HepG2 (cell line): ENCODE data around the gene HIRA. TPM values are rescaled to one million over a fixed set of nuclear protein-coding genes. Genes with fewer than 3 reads are reported as not detected.

Experiments
- ATAC-seq: fragments of 200-7000 bp; cut with Tn5 transposase; 3 replicates; pipeline ENCODE4 v1.9.1; 2020; ENCODE audit warnings: mild to moderate bottlenecking, moderate library complexity
- BruUV-seq: library from RNA; stranded (reverse); fragments of 400-500 nt; replicated peaks from 2 replicates; lab custom pipeline; 2021; lab: Mats Ljungman, UMichigan
- CTCF ChIA-PET: fragments of 300-600 bp; formaldehyde crosslinking; extraction: SDS; loops from one replicate; lab custom pipeline; 2021; ENCODE audit warnings: low total read pairs, inconsistent platforms, low intra/inter-chr PET ratio; lab: Yijun Ruan, JAX
- POLR2A ChIA-PET: fragments of 350-600 bp; sonication (Branson Sonifier 250); formaldehyde crosslinking; loops from one replicate; lab custom pipeline; 2020; ENCODE audit warnings: antibody characterized with exemption, inconsistent platforms; lab: Yijun Ruan, JAX
- DNase-seq: peaks from one replicate; pipeline ENCODE4 v3.0.0-alpha.2; 2015; ENCODE audit warnings: low spot score
- FAIRE-seq: peaks from 3 replicates; lab custom pipeline; 2011; peaks lifted over from hg19 to GRCh38; lab: Jason Lieb, UNC
- H2AFZ ChIP-seq: one replicate; pipeline ENCODE4 v1.6.1; 2011; ENCODE audit warnings: low read length, inconsistent platforms
- H3K27ac ChIP-seq: fragments of 300-600 bp; 3 replicates; pipeline ENCODE4 v1.8.0; 2011; ENCODE audit warnings: mixed run types, mild to moderate bottlenecking, mixed read lengths, low read length, inconsistent platforms; ENCODE audit not compliant: insufficient read depth; ENCODE audit errors: extremely low read length
- H3K27me3 ChIP-seq, 2 experiments: fragments of 200-600 bp in 1 of 2; 2 replicates in 1 of 2; 3 replicates in 1 of 2; pipeline versions ENCODE4 v1.6.0 to v1.8.0; 2011; ENCODE audit warnings: low read length in 2 of 2, mild to moderate bottlenecking in 2 of 2, moderate library complexity in 2 of 2, inconsistent platforms in 1 of 2; ENCODE audit not compliant: insufficient read depth in 2 of 2, control insufficient read depth in 1 of 2
- H3K36me3 ChIP-seq, 2 experiments: fragments of 200-600 bp in 1 of 2; replicated peaks in 1 of 2; 2 replicates in 1 of 2; 3 replicates in 1 of 2; pipeline versions ENCODE4 v1.5.1 to v1.8.0; 2011; ENCODE audit warnings: low read length in 2 of 2, inconsistent platforms in 1 of 2; ENCODE audit not compliant: insufficient read depth in 2 of 2, control insufficient read depth in 1 of 2
- H3K4me1 ChIP-seq: 2 replicates; pipeline ENCODE4 v1.5.1; 2012; ENCODE audit warnings: low read length, inconsistent platforms; ENCODE audit not compliant: insufficient read depth
- H3K4me2 ChIP-seq: 2 replicates; pipeline ENCODE4 v1.6.0; 2011; ENCODE audit warnings: low read depth, low read length, inconsistent platforms
- H3K4me3 ChIP-seq, 3 experiments: fragments of 200-600 bp in 1 of 3; sonication (generic), shearing (Covaris generic) in 1 of 3; replicated peaks in 1 of 3; 2 replicates each; pipeline ENCODE4 v1.5.1; 2011 to 2016; ENCODE audit warnings: low read length in 3 of 3, inconsistent platforms in 2 of 3, low read depth in 2 of 3, mild to moderate bottlenecking in 2 of 3, control low read depth in 1 of 3, mixed read lengths in 1 of 3; ENCODE audit not compliant: insufficient read depth in 1 of 3
- H3K79me2 ChIP-seq: one replicate; pipeline ENCODE4 v1.6.1; 2011; ENCODE audit warnings: low read length, inconsistent platforms; ENCODE audit not compliant: insufficient read depth
- H3K9ac ChIP-seq: 2 replicates; pipeline ENCODE4 v1.6.0; 2011; ENCODE audit warnings: mild to moderate bottlenecking, low read depth, low read length, inconsistent platforms; ENCODE audit not compliant: insufficient read depth
- H3K9me3 ChIP-seq: 2 replicates; pipeline ENCODE4 v1.5.1; 2012; ENCODE audit warnings: mild to moderate bottlenecking, low read length
- H4K20me1 ChIP-seq: 2 replicates; pipeline ENCODE4 v1.6.0; 2011; ENCODE audit warnings: inconsistent platforms, mild to moderate bottlenecking, low read length, moderate library complexity; ENCODE audit not compliant: insufficient read depth
- CBX2 ChIP-seq, 2 experiments: fragments of 200-600 bp in 1 of 2; sonication (generic); formaldehyde crosslinking in 1 of 2; IDR thresholded peaks; 2 replicates each; pipeline versions ENCODE4 v1.7.0 to v1.8.1; 2018 to 2022; ENCODE audit warnings: low read depth in 2 of 2, low read length in 1 of 2, mild to moderate bottlenecking in 1 of 2, missing genetic modification reagents in 1 of 2
- FOSL1 ChIP-seq: sonication (generic); formaldehyde crosslinking; IDR thresholded peaks from 2 replicates; pipeline ENCODE4 v1.9.0; 2021; ENCODE audit warnings: missing genetic modification reagents, borderline replicate concordance
- GZF1 ChIP-seq: sonication (generic); formaldehyde crosslinking; IDR thresholded peaks from 2 replicates; pipeline ENCODE4 v1.5.1; 2020; ENCODE audit warnings: mild to moderate bottlenecking, missing genetic modification reagents
- IRX3 ChIP-seq: sonication (generic); formaldehyde crosslinking; IDR thresholded peaks from 2 replicates; pipeline ENCODE4 v1.8.1; 2023; ENCODE audit warnings: mild to moderate bottlenecking, low read depth, missing genetic modification reagents, borderline replicate concordance
- MTF2 ChIP-seq: sonication (generic); formaldehyde crosslinking; IDR thresholded peaks from 2 replicates; pipeline ENCODE4 v1.5.0; 2020; ENCODE audit warnings: missing genetic modification reagents, borderline replicate concordance
- NCOA1 ChIP-seq: sonication (generic); formaldehyde crosslinking; IDR thresholded peaks from 2 replicates; pipeline ENCODE4 v1.9.0; 2021; ENCODE audit warnings: missing genetic modification reagents
- PCBP2 ChIP-seq: fragments of 200-400 bp; formaldehyde crosslinking; optimal IDR thresholded peaks from 2 replicates; pipeline ENCODE3; 2018; ENCODE audit warnings: low read length, low read depth; ENCODE audit not compliant: poor library complexity, severe bottlenecking
- RBM22 ChIP-seq: fragments of 200-400 bp; formaldehyde crosslinking; optimal IDR thresholded peaks from 2 replicates; pipeline ENCODE3; 2017; ENCODE audit warnings: mild to moderate bottlenecking, low read length, moderate library complexity
- SNRNP70 ChIP-seq: fragments of 200-400 bp; formaldehyde crosslinking; IDR thresholded peaks from 2 replicates; pipeline ENCODE4 v1.6.1; 2017; ENCODE audit warnings: mild to moderate bottlenecking, low read depth, low read length, moderate library complexity
- SP2 ChIP-seq: sonication (generic); formaldehyde crosslinking; IDR thresholded peaks from 2 replicates; pipeline ENCODE4 v1.5.1; 2020; ENCODE audit warnings: mild to moderate bottlenecking, missing genetic modification reagents
- TARDBP ChIP-seq: sonication (generic); formaldehyde crosslinking; IDR thresholded peaks from 2 replicates; pipeline ENCODE4 v1.8.0; 2022; ENCODE audit warnings: mild to moderate bottlenecking, missing genetic modification reagents
- U2AF1 ChIP-seq: fragments of 200-400 bp; formaldehyde crosslinking; optimal IDR thresholded peaks from 2 replicates; pipeline ENCODE3; 2017; ENCODE audit warnings: mild to moderate bottlenecking, low read depth, low read length
- ZMYM4 ChIP-seq: sonication (generic); formaldehyde crosslinking; IDR thresholded peaks from 2 replicates; pipeline ENCODE4 v1.8.1; 2023; ENCODE audit warnings: mild to moderate bottlenecking, missing genetic modification reagents
- ZNF207 ChIP-seq: fragments of 450-650 bp; IDR thresholded peaks from 2 replicates; pipeline ENCODE4 v1.6.1; 2016; ENCODE audit warnings: antibody characterized with exemption, borderline replicate concordance
- ZNF510 ChIP-seq: sonication (generic); formaldehyde crosslinking; IDR thresholded peaks from 2 replicates; pipeline ENCODE4 v1.4.0; 2020; ENCODE audit warnings: low read depth, mild to moderate bottlenecking, missing genetic modification reagents
- ZNF670 ChIP-seq: sonication (generic); formaldehyde crosslinking; IDR thresholded peaks from 2 replicates; pipeline ENCODE4 v1.8.0; 2022; ENCODE audit warnings: mild to moderate bottlenecking, missing genetic modification reagents, borderline replicate concordance
- ZNF7 ChIP-seq: IDR thresholded peaks from 2 replicates; pipeline ENCODE4 v1.6.1; 2016; ENCODE audit warnings: missing biosample characterization, missing genetic modification reagents
- ZNF737 ChIP-seq: sonication (generic); formaldehyde crosslinking; IDR thresholded peaks from 2 replicates; pipeline ENCODE4 v1.5.0; 2020; ENCODE audit warnings: missing genetic modification reagents, mild to moderate bottlenecking, borderline replicate concordance
- WGBS: methylation state at CpG from one replicate; pipeline ENCODE4 v1.1.6; 2017; ENCODE audit warnings: low lambda C conversion rate; 5-methylcytosine and 5-hydroxymethylcytosine counted together
- in situ Hi-C: cut with HindIII; loops from 2 replicates; pipeline ENCODE4 v1.10.0; 2017; ENCODE audit warnings: low pct_unique_long_range_greater_than_20kb; ENCODE audit not compliant: extremely low pct_ligation_motif_present
- intact Hi-C: fragments of 100-400 bp; cut with micrococcal nuclease; formaldehyde crosslinking; loops from one replicate; pipeline ENCODE4 v1.10.0; 2022; ENCODE audit not compliant: unreplicated experiment
- polyA plus RNA-seq, 8 experiments: library from polyadenylated mRNA; depleted of rRNA in 3 of 8; stranded (reverse) in 7 of 8; unstranded in 1 of 8; fragments of >200 nt; fragmentation: Illumina TruSeq in 4 of 8; extraction: Trizol in 4 of 8; gene quantifications; 2 replicates each; pipeline versions ENCODE4 v1.2.1 to v1.2.3, GENCODE V29; 2011 to 2016; ENCODE audit warnings: low read depth in 4 of 8, missing spikeins in 1 of 8, mixed read lengths in 1 of 8; ENCODE audit not compliant: insufficient read depth in 1 of 8
- total RNA-seq, 5 experiments: library from RNA; depleted of rRNA; stranded (reverse); fragments of >200 nt; fragmentation: Illumina TruSeq; extraction: Trizol; gene quantifications; 2 replicates each; pipeline ENCODE4 v1.2.3, GENCODE V29; 2016; ENCODE audit warnings: low read depth in 1 of 5
- TF ChIP-seq, protein P1 (sequence below): sonication (generic); formaldehyde crosslinking; IDR thresholded peaks from 2 replicates; pipeline ENCODE4 v1.4.0; 2020; ENCODE audit warnings: missing genetic modification reagents, mild to moderate bottlenecking, borderline replicate concordance
- TF ChIP-seq, protein P2 (sequence below): sonication (generic); formaldehyde crosslinking; IDR thresholded peaks from 2 replicates; pipeline ENCODE4 v1.5.0; 2020; ENCODE audit warnings: missing genetic modification reagents
- TF ChIP-seq, protein P3 (sequence below): sonication (generic); formaldehyde crosslinking; IDR thresholded peaks from 2 replicates; pipeline ENCODE4 v1.8.0; 2022; ENCODE audit warnings: mild to moderate bottlenecking, missing genetic modification reagents; ENCODE audit not compliant: insufficient replicate concordance

The HIRA gene
- total and polyA plus RNA-seq, 2 of the 13 experiments (the other 11 are each of a cell fraction or from before 2014, with no cell fraction given), result 21.5 to 29.2 TPM

DNA sequence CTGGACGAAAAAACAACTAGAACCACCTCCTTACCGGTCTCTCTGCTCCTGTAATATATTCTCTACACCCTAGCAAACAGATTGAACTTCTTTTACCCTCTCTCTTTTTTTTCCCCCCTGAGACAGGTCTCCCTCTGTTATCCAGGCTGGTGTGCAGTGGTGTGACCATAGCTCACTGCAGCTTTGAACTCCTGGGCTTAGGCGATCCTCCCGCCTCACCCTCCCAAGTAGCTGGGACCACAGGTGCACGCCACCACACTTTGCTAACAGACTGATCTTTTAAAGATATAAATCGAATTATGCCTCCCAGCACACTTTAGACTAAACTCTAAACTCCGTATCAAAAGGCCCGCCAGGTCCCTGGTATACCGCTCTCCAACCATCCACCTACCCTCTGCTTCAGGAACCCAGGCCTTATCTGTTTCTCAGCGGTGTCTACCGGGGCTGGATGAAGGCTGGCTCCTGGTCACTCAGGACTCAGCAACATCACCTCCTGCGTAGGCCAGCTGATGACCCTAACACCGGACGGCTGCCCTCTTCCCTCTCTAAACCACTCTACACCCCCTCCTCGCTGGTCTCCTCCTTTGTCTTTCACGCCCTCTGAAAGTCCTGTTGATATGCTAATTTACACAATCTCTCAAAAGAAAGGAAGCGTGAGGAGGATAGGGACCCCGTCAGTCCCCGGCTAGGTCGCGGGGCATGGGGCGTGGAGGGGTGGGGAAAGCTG, 15.2 kb upstream of the HIRA start:
- peak overlapping the region; percentile 84 for H3K27ac ChIP-seq
- CTCF ChIA-PET, result no interaction called here
- H2AFZ ChIP-seq, result no peak overlapping the region
- in situ Hi-C loops (no loop called here), intact Hi-C loops (loop anchor here (2.0 kb wide), 2 partner anchors 14 to 32 kb away; partner anchors contain the start of genes CDC45, MRPL40 and UFD1)
- H3K27me3 ChIP-seq, result no peaks in the 10 kb centered on the region; a peak in 1 of 5 replicates
- POLR2A ChIA-PET, result interaction anchor here (0.6 to 3.4 kb wide), 7 partner anchors 14 to 324 kb away, joined by 3 to 23 read pairs (median 4); partner anchors contain the start of genes CDC45, DGCR2, ESS2 and HIRA
- H3K9me3 ChIP-seq, result no peaks in the 10 kb centered on the region
- H3K36me3 ChIP-seq, result peaks cover 7 to 38% of the 10 kb centered on the region in 2 experiments; a peak in 4 of 5 replicates
- H3K4me2 ChIP-seq, result peak overlapping the region; percentile 96
- H4K20me1 ChIP-seq, result no peaks in the 10 kb centered on the region
- 22% methylated on average over 22 of the region's 22 CpGs for WGBS
- peaks cover 39% of the 10 kb centered on the region for H3K79me2 ChIP-seq
- FAIRE-seq (no peak), ATAC-seq (peak; percentile 37), DNase-seq (peak; percentile 7)
- peak overlapping the region; percentile 70 to 86 (median 81) for H3K4me3 ChIP-seq
- no TSS peak for BruUV-seq
- peak overlapping the region; percentile 93 for H3K9ac ChIP-seq
- peaks cover 40% of the 10 kb centered on the region for H3K4me1 ChIP-seq
- TF ChIP-seq ZNF737 (CRISPR knock-in tag) (no peak), ZNF207 (no peak), PCBP2 (no peak), U2AF1 (no peak), ZNF670 (0 out of 2 replicates have a peak, but pooled peaks have one; percentile 33), RBM22 (no peak), TARDBP (CRISPR knock-in tag) (0 out of 2 replicates have a peak, but pooled peaks have one; percentile 17), ZMYM4 (CRISPR knock-in tag) (no peak), GZF1 (CRISPR knock-in tag) (no peak), IRX3 (CRISPR knock-in tag) (0 out of 2 replicates have a peak, but pooled peaks have one; percentile 9), FOSL1 (CRISPR knock-in tag) (no peak), ZNF510 (CRISPR knock-in tag) (no peak), SNRNP70 (no peak), SP2 (CRISPR knock-in tag) (no peak), MTF2 (CRISPR knock-in tag) (no peak), NCOA1 (CRISPR knock-in tag) (no peak), ZNF7 (CRISPR knock-in tag) (no peak), CBX2 (IDR thresholded peaks at IDR 0.05; ENCODE audit: low read depth, low read length) (no peak), CBX2 (CRISPR knock-in tag; IDR thresholded peaks at IDR 0.05; ENCODE audit: low read depth) (no peak)
- TF ChIP-seq, protein P1, sequence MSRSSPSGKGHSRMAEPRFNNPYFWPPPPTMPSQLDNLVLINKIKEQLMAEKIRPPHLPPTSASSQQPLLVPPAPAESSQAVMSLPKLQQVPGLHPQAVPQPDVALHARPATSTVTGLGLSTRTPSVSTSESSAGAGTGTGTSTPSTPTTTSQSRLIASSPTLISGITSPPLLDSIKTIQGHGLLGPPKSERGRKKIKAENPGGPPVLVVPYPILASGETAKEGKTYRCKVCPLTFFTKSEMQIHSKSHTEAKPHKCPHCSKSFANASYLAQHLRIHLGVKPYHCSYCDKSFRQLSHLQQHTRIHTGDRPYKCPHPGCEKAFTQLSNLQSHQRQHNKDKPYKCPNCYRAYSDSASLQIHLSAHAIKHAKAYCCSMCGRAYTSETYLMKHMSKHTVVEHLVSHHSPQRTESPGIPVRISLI (CRISPR knock-in tag), result no peak
- TF ChIP-seq, protein P2, sequence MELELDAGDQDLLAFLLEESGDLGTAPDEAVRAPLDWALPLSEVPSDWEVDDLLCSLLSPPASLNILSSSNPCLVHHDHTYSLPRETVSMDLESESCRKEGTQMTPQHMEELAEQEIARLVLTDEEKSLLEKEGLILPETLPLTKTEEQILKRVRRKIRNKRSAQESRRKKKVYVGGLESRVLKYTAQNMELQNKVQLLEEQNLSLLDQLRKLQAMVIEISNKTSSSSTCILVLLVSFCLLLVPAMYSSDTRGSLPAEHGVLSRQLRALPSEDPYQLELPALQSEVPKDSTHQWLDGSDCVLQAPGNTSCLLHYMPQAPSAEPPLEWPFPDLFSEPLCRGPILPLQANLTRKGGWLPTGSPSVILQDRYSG, result no peak
- TF ChIP-seq, protein P3, sequence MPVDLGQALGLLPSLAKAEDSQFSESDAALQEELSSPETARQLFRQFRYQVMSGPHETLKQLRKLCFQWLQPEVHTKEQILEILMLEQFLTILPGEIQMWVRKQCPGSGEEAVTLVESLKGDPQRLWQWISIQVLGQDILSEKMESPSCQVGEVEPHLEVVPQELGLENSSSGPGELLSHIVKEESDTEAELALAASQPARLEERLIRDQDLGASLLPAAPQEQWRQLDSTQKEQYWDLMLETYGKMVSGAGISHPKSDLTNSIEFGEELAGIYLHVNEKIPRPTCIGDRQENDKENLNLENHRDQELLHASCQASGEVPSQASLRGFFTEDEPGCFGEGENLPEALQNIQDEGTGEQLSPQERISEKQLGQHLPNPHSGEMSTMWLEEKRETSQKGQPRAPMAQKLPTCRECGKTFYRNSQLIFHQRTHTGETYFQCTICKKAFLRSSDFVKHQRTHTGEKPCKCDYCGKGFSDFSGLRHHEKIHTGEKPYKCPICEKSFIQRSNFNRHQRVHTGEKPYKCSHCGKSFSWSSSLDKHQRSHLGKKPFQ (CRISPR knock-in tag), result peak; percentile 16
